ENCODE results near the gene B3GALNT2.
"Not testable (repeated sequence)": the region's sequence is repeated elsewhere in the genome, so short reads cannot be mapped to it uniquely, and the experiment has no call there.

The B3GALNT2 gene

GRCh38 chr1:235485558-235485957 is 18.7 kb downstream of the B3GALNT2 start:
- H3K36me3 Mint-ChIP-seq (ENCODE audit: low read depth): peaks cover 10% of the 10 kb centered on the region
- H3K4me1 Mint-ChIP-seq (ENCODE audit: low read depth): no peaks in the 10 kb centered on the region
- H3K27ac Mint-ChIP-seq: no peak overlapping the region
- no peak overlapping the region for H3K4me3 Mint-ChIP-seq
- no peaks in the 10 kb centered on the region for H3K27me3 Mint-ChIP-seq (ENCODE audit: low read depth)
- no peaks in the 10 kb centered on the region for H3K9me3 Mint-ChIP-seq

- no peaks in the 10 kb centered on the region for H3K27me3 Mint-ChIP-seq (ENCODE audit: low read depth)
- H3K36me3 Mint-ChIP-seq (ENCODE audit: low read depth): peaks cover 14% of the 10 kb centered on the region
- H3K4me1 Mint-ChIP-seq (ENCODE audit: low read depth): no peaks in the 10 kb centered on the region
- no peaks in the 10 kb centered on the region for H3K9me3 Mint-ChIP-seq
- no peak overlapping the region for H3K27ac Mint-ChIP-seq
- no peak overlapping the region for H3K4me3 Mint-ChIP-seq
Observed at GRCh38 chr1:235483090-235483489, 21.2 kb downstream of the B3GALNT2 start.

- Mint-ChIP-seq H3K27ac (no peak overlapping the region), H3K36me3 (ENCODE audit: low read depth) (peaks cover 5% of the 10 kb centered on the region)
Observed at GRCh38 chr1:235473806-235474205, 30.4 kb downstream of the B3GALNT2 start.

GRCh38 chr1:235470741-235471439 is 33.4 kb downstream of the B3GALNT2 start:
- Mint-ChIP-seq H3K27ac (no peak overlapping the region), H3K27me3 (ENCODE audit: low read depth) (no peaks in the 10 kb centered on the region), H3K9me3 (no peaks in the 10 kb centered on the region), H3K4me3 (no peak overlapping the region), H3K36me3 (ENCODE audit: low read depth) (peaks cover 3% of the 10 kb centered on the region), H3K4me1 (ENCODE audit: low read depth) (no peaks in the 10 kb centered on the region)

More at GRCh38 chr1:235473806-235474205, 30.4 kb downstream of the B3GALNT2 start:
- H3K4me3 Mint-ChIP-seq: no peak overlapping the region
- H3K4me1 Mint-ChIP-seq (ENCODE audit: low read depth): no peaks in the 10 kb centered on the region
- no peaks in the 10 kb centered on the region for H3K9me3 Mint-ChIP-seq
- no peaks in the 10 kb centered on the region for H3K27me3 Mint-ChIP-seq (ENCODE audit: low read depth)

- not testable (repeated sequence) for H3K27ac Mint-ChIP-seq; H3K36me3 Mint-ChIP-seq (ENCODE audit: low read depth); H3K4me1 Mint-ChIP-seq (ENCODE audit: low read depth); H3K9me3 Mint-ChIP-seq; H3K27me3 Mint-ChIP-seq (ENCODE audit: low read depth); H3K4me3 Mint-ChIP-seq
Observed at GRCh38 chr1:235469897-235470296, 34.4 kb downstream of the B3GALNT2 start.

- no peaks in the 10 kb centered on the region for H3K27me3 Mint-ChIP-seq (ENCODE audit: low read depth)
- peaks cover 2% of the 10 kb centered on the region for H3K4me1 Mint-ChIP-seq (ENCODE audit: low read depth)
- H3K27ac Mint-ChIP-seq: no peak overlapping the region
- peaks cover 6% of the 10 kb centered on the region for H3K36me3 Mint-ChIP-seq (ENCODE audit: low read depth)
- no peaks in the 10 kb centered on the region for H3K9me3 Mint-ChIP-seq
- no peak overlapping the region for H3K4me3 Mint-ChIP-seq
Observed at GRCh38 chr1:235468970-235469369, 35.3 kb downstream of the B3GALNT2 start.

- Mint-ChIP-seq H3K9me3 (no peaks in the 10 kb centered on the region), H3K4me3 (no peak overlapping the region), H3K4me1 (ENCODE audit: low read depth) (peaks cover 2% of the 10 kb centered on the region), H3K27me3 (ENCODE audit: low read depth) (no peaks in the 10 kb centered on the region), H3K27ac (no peak overlapping the region), H3K36me3 (ENCODE audit: low read depth) (peaks cover 6% of the 10 kb centered on the region)
Observed at GRCh38 chr1:235468004-235468403, 36.2 kb downstream of the B3GALNT2 start.

GRCh38 chr1:235465066-235465465 is 39.2 kb downstream of the B3GALNT2 start:
- H3K36me3 Mint-ChIP-seq (ENCODE audit: low read depth): peaks cover 6% of the 10 kb centered on the region
- H3K9me3 Mint-ChIP-seq: no peaks in the 10 kb centered on the region
- peaks cover 10% of the 10 kb centered on the region for H3K4me1 Mint-ChIP-seq (ENCODE audit: low read depth)
- no peaks in the 10 kb centered on the region for H3K27me3 Mint-ChIP-seq (ENCODE audit: low read depth)
- no peak overlapping the region for H3K4me3 Mint-ChIP-seq
- H3K27ac Mint-ChIP-seq: no peak overlapping the region

GRCh38 chr1:235462832-235463231 is 41.4 kb downstream of the B3GALNT2 start:
- H3K36me3 Mint-ChIP-seq (ENCODE audit: low read depth); H3K4me3 Mint-ChIP-seq; H3K27ac Mint-ChIP-seq; H3K27me3 Mint-ChIP-seq (ENCODE audit: low read depth); H3K9me3 Mint-ChIP-seq: not testable (repeated sequence)
- peaks cover 10% of the 10 kb centered on the region for H3K4me1 Mint-ChIP-seq (ENCODE audit: low read depth)

- Mint-ChIP-seq H3K4me1 (ENCODE audit: low read depth) (peaks cover 10% of the 10 kb centered on the region), H3K27me3 (ENCODE audit: low read depth) (no peaks in the 10 kb centered on the region), H3K27ac (peak overlapping the region; percentile 24), H3K4me3 (peak overlapping the region; percentile 5), H3K9me3 (no peaks in the 10 kb centered on the region), H3K36me3 (ENCODE audit: low read depth) (peaks cover 3% of the 10 kb centered on the region)
Observed at GRCh38 chr1:235461954-235462353, 42.3 kb downstream of the B3GALNT2 start.

GRCh38 chr1:235460770-235461169 is 43.5 kb downstream of the B3GALNT2 start:
- Mint-ChIP-seq H3K27ac (no peak overlapping the region), H3K9me3 (no peaks in the 10 kb centered on the region), H3K36me3 (ENCODE audit: low read depth) (peaks cover 3% of the 10 kb centered on the region), H3K4me1 (ENCODE audit: low read depth) (peaks cover 10% of the 10 kb centered on the region), H3K27me3 (ENCODE audit: low read depth) (no peaks in the 10 kb centered on the region), H3K4me3 (no peak overlapping the region)

- H3K36me3 Mint-ChIP-seq (ENCODE audit: low read depth); H3K9me3 Mint-ChIP-seq; H3K27ac Mint-ChIP-seq; H3K4me3 Mint-ChIP-seq; H3K27me3 Mint-ChIP-seq (ENCODE audit: low read depth); H3K4me1 Mint-ChIP-seq (ENCODE audit: low read depth): not testable (repeated sequence)
Observed at GRCh38 chr1:235457856-235458255, 46.4 kb downstream of the B3GALNT2 start.

- no peaks in the 10 kb centered on the region for H3K27me3 Mint-ChIP-seq (ENCODE audit: low read depth)
- no peaks in the 10 kb centered on the region for H3K36me3 Mint-ChIP-seq (ENCODE audit: low read depth)
- H3K4me1 Mint-ChIP-seq (ENCODE audit: low read depth): no peaks in the 10 kb centered on the region
- H3K4me3 Mint-ChIP-seq: no peak overlapping the region
- no peak overlapping the region for H3K27ac Mint-ChIP-seq
- H3K9me3 Mint-ChIP-seq: no peaks in the 10 kb centered on the region
Observed at GRCh38 chr1:235455823-235456222, 48.4 kb downstream of the B3GALNT2 start.

- Mint-ChIP-seq H3K9me3 (no peaks in the 10 kb centered on the region), H3K4me1 (ENCODE audit: low read depth) (no peaks in the 10 kb centered on the region), H3K27ac (no peak overlapping the region), H3K27me3 (ENCODE audit: low read depth) (no peaks in the 10 kb centered on the region), H3K4me3 (no peak overlapping the region), H3K36me3 (ENCODE audit: low read depth) (peaks cover 3% of the 10 kb centered on the region)
Observed at GRCh38 chr1:235455097-235455496, 49.2 kb downstream of the B3GALNT2 start.

GRCh38 chr1:235454021-235454420 is 50.2 kb downstream of the B3GALNT2 start:
- peaks cover 8% of the 10 kb centered on the region for H3K36me3 Mint-ChIP-seq (ENCODE audit: low read depth)
- no peaks in the 10 kb centered on the region for H3K27me3 Mint-ChIP-seq (ENCODE audit: low read depth)
- no peaks in the 10 kb centered on the region for H3K4me1 Mint-ChIP-seq (ENCODE audit: low read depth)
- H3K4me3 Mint-ChIP-seq: no peak overlapping the region
- no peaks in the 10 kb centered on the region for H3K9me3 Mint-ChIP-seq
- no peak overlapping the region for H3K27ac Mint-ChIP-seq
